ENCODE data around the gene RNF43.
"Not testable (repeated sequence)": the region's sequence is repeated elsewhere in the genome, so short reads cannot be mapped to it uniquely, and the experiment has no call there.

RNF43 gene

DNA sequence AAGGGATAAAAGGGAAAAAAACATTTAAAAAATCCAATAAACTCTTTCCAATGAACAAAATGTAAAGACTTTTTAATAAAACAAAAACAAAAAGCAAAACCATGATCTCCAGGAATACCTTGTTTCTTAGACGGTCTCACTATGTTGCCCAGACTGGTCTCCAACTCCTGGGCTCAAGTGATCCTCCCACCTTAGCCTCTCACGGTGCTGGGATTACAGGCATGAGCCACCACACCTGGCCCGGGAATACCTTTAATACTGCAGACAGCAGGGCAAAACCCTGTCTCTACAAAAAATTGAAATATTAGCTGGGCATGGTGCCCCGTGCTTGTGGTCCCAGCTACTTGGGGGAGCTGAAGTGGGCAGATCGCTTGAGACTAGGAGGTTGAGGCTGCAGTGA is 7.9 kb downstream of the RNF43 start:
- no peak for DNase-seq (ENCODE audit: low read depth in 2 of 2)

- DNase-seq (ENCODE audit: low read depth in 2 of 2): no peak
Measured at GRCh38 chr17:58403311-58403710, 14.0 kb downstream of the RNF43 start.

GRCh38 chr17:58402679-58403078 is 14.7 kb downstream of the RNF43 start:
- DNase-seq (ENCODE audit: low read depth in 2 of 2): no peak

DNA sequence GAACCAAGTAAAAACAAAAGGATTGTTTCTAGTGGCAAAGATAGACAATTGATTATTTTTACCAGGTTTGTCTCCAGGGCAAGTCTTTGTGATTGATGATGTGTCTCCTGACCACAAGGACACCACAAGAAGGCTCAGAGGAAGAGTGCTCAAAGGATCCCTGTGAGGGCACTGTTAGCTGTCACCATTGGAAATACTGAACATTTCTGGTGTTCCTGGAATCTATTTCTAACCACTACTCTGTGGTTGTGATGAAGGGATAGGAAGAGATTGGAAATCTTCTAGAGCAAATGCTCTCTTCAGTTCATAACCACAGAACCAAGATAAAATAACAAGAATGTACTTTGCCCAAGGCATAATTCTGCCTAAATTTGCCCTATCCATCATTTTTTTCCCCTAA is 15.3 kb downstream of the RNF43 start:
- no peak for DNase-seq (ENCODE audit: low read depth in 2 of 2)

GRCh38 chr17:58401287-58401686 is 16.0 kb downstream of the RNF43 start:
- DNase-seq (ENCODE audit: low read depth in 2 of 2): no peak

- DNase-seq (ENCODE audit: low read depth in 2 of 2): no peak
Measured at GRCh38 chr17:58400826-58401225, 16.5 kb downstream of the RNF43 start.

DNA sequence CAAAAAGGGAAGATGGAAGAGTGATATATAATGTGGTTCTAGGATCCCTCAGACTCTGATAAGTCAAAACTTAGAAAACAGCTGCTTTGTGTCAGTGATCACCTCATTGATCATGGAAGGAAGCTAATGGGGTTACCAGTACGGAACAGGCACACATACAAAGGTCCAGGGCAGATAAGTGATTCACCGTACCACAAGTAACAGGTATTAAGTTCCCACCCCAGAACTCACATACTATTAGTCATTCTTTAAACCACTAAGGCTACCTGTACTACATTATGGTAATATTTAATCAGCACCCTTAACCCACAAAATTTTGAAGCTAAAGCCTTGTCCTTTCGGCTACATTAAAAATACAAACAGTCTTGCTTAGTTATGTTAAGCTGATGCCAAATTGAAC is 17.4 kb downstream of the RNF43 start:
- no peak for DNase-seq (ENCODE audit: low read depth in 2 of 2)

- DNase-seq (ENCODE audit: low read depth in 2 of 2): no peak
Measured at GRCh38 chr17:58398574-58399266, 18.6 kb downstream of the RNF43 start.

DNA sequence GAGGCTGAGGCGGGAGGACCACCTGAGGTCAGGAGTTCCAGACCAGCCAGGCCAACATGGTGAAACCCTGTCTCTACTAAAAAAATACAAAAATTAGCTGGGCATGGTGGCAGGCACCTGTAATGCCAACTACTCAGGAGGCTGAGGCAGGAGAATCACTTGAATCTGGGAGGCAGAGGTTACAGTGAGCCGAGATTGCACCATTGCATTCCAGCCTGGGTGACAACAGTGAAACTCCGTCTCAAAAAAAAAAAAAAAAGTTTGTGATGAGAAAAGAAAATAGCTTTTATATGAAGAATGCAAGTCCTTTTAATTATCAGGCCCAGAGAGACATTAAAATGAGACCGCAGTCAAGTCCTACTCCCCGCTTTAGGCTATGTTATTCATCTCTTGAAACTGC is 19.9 kb downstream of the RNF43 start:
- DNase-seq (ENCODE audit: low read depth in 2 of 2): not testable (repeated sequence)

DNA sequence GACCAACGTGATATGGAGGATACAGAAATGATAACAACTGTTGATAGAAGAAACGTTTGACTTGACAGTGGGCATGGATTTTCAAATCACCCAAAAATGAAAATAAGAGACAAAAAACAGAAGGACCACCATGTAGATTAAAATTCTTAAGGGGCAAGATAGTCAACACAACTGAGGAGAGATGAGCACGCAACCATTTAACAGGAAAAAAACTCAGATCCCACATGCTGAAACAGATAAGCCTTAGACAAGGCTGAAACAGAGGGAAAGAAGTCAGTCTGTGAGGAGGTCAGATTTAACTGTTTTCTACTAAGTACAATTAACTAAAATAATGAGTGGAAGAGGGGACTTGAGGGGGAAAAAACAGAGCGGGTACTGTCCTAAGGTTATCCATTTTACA is 21.2 kb downstream of the RNF43 start:
- DNase-seq (ENCODE audit: low read depth in 2 of 2): no peak

DNA sequence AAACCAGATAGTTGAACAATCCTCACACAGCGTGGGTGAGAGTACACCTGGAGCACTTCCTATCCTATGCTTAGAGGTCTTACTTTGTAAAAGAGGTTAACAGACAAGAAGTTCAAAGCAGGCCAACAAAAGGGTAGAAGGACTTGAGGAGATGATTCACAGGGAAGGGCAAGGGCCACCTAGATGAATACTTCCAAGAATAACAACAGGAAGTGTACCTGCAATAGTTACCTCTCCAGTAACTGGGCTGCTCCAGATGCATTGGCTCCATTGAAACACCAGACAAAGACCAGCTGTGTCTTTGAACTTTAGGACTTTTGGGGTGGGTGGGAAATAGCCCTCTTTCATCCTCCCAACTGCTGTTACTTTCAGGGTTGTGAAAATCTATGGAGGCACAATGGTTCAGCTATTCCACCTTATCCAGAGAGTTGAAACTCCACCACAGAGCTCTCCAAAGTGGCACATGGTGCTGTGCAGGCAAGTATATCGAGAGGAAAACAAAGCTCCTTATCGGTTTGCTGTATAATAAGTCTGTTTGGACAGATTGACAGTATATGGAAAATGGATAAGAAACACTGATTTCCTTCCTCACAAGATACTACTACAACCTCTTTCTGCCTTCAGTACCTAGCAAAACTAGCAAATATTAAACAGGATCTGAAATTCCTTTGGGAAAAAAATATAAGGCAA is 22.7 kb downstream of the RNF43 start:
- no peak for DNase-seq (ENCODE audit: low read depth in 2 of 2)

GRCh38 chr17:58391302-58391984 is 25.9 kb downstream of the RNF43 start:
- DNase-seq (ENCODE audit: low read depth in 2 of 2): no peak

GRCh38 chr17:58390884-58391283 is 26.4 kb downstream of the RNF43 start:
- DNase-seq (ENCODE audit: low read depth in 2 of 2): no peak

GRCh38 chr17:58388302-58389190 is 28.8 kb downstream of the RNF43 start:
- no peak for DNase-seq (ENCODE audit: low read depth in 2 of 2)

DNA sequence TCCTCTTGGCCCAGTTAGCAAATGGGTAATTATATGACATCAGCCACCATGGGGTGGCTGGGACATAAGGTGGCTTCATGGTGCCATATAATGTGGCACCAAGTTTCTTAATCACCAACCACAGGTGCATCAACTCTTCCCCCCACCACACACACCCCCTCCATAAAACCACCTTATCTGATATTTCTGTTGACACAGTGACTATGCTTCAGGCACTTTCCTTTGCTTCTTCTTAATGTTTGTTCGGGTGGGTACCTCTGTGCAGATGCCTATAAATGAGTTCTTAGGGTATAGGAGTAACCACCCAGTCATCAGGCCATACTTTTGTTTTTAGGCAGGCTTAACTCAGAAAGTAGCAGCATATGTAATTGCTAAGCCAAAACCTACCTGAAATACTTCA is 29.5 kb downstream of the RNF43 start:
- no peak for DNase-seq (ENCODE audit: low read depth in 2 of 2)

DNA sequence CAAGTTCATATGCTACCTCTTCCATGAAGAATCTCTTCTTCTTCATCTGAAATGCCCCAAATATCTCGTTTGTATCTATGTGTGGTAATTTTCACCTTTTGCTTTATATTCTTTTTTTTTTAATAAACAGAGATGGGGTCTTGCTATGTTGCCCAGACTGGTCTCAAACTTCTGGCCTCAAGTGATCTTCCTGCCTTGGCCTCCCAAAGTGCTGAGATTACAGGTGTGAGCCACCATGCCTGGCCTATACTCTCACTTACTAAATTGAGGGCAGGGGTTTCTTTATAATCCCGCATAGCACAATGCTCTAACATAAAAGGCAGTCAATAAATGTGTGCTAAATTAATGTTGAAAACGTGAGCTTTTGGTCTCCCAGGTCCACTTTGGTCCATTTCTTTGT is 30.6 kb downstream of the RNF43 start:
- no peak for DNase-seq (ENCODE audit: low read depth in 2 of 2)

- no peak for DNase-seq (ENCODE audit: low read depth in 2 of 2)
Measured at GRCh38 chr17:58385359-58385899, 31.9 kb downstream of the RNF43 start.

DNA sequence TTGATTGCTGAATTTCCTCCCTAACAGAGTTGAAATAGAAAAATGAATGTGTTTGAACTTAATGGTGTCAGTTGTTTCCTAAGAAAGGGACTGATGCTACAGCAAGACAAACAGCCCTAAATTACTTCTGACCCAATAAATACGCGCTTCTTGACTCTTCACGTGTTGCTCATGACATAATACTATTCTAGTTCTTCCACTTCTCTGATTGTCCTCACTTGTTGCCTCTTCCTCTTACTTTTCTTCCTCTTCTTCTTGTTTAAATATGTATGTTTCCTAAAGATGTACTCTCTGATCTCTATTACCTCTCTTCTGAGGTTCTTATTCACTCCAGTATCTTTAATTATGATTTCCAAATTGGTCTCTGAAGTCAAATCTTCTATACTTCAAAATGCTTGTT is 32.4 kb downstream of the RNF43 start:
- no peak for DNase-seq (ENCODE audit: low read depth in 2 of 2)

DNA sequence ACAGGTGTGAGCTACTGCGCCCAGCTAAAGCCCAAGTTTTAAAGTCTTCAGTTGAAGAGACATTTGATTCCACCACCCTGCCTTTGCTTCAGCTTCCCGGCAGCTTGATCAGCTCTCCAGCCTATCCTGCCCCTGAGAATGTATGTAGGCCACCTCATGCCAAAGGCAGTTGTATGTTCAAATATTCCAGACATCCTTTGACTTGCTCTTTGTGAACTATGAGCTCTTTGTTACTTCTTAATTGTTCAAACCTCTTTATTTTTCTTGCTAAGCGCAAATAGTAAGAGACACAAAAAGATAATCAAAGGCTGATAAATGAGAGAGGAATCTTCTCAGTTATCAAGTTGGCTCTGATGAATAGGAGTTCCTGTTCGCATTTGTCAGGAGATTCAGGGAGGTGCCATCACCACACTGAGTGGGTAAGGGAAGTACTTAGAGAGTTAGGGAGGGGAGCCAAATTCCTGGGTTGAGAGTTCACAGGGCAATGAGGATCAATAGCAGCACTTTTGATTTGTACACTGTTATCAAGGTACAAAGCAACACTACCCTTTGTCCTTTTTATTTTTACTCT is 33.4 kb downstream of the RNF43 start:
- DNase-seq (ENCODE audit: low read depth in 2 of 2): no peak

GRCh38 chr17:58382872-58383242 is 34.5 kb downstream of the RNF43 start:
- DNase-seq (ENCODE audit: low read depth in 2 of 2): no peak

DNA sequence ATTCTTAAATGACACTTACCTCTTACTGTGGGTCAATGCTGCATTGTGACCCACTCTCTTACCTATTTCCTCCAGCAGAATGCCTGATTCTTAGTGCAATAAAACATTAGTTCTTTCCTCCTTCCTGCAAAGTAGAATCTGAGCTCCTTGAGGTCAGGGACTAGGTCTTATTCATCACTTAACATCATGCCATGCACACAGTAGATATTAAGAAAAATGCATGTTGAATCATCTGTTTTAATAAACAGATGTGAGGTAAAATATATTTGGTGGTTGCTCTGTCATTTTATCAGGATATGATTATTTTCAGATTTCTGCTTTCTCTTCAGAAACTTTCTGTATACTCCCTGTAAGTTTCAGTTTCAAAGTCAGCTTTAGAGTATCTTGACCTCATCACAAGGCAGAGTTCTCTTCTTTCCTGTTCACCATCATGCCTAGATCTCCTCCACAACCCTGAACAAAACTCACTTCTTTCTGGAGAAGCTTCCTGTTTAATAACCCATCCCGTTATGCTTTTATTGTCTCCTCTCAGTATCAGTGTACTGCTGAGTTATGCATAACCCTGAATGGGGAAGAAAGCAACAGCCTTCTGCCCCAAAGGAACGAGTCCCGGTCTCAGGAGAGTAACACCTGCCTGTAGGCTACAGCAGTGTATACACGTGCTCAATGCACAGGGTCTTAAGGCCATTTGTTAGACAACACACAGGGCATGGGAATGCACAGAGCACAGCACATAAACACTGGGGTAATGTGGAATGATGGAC is 35.0 kb downstream of the RNF43 start:
- DNase-seq (ENCODE audit: low read depth in 2 of 2): no peak
